ENCODE measurements around the gene ZXDC.

DNA sequence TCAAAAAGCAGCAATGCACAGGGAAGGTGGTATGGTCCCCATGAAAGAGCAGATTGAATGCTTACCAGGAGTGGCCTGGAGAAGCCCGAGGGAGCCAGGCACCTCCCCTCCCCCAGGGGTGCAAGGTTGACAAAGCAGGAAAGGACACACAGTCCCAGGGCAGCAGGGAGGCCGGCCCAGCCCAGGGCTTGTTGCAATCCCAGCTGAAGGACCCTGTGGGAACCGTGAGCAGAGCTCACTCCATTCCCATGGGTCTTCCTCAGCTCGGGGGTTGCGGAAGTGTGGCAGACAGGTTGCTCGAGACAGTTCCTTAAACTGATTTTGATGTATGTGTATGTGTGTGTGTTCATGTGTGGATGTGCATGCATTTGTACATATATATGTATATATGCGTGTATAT, 26.0 kb upstream of the ZXDC start:
- no peak for TF ChIP-seq EP300 (IDR thresholded peaks at IDR 0.05)
- TF ChIP-seq, protein P1, sequence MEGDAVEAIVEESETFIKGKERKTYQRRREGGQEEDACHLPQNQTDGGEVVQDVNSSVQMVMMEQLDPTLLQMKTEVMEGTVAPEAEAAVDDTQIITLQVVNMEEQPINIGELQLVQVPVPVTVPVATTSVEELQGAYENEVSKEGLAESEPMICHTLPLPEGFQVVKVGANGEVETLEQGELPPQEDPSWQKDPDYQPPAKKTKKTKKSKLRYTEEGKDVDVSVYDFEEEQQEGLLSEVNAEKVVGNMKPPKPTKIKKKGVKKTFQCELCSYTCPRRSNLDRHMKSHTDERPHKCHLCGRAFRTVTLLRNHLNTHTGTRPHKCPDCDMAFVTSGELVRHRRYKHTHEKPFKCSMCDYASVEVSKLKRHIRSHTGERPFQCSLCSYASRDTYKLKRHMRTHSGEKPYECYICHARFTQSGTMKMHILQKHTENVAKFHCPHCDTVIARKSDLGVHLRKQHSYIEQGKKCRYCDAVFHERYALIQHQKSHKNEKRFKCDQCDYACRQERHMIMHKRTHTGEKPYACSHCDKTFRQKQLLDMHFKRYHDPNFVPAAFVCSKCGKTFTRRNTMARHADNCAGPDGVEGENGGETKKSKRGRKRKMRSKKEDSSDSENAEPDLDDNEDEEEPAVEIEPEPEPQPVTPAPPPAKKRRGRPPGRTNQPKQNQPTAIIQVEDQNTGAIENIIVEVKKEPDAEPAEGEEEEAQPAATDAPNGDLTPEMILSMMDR (IDR thresholded peaks at IDR 0.05), result no peak

Data from tibial nerve (tissue), 4 donors.